GM12873 (cell line): Measurements from ENCODE around the gene CHAD.

ENCODE experiments used
- TF ChIP-seq, protein P1 (sequence below): IDR thresholded peaks from 2 replicates; pipeline ENCODE4 v1.5.1; 2012; ENCODE audit warnings: low read depth, mild to moderate bottlenecking, moderate library complexity, low read length, control low read depth; ENCODE audit not compliant: insufficient read depth; ENCODE audit errors: missing control alignments

The CHAD gene

DNA sequence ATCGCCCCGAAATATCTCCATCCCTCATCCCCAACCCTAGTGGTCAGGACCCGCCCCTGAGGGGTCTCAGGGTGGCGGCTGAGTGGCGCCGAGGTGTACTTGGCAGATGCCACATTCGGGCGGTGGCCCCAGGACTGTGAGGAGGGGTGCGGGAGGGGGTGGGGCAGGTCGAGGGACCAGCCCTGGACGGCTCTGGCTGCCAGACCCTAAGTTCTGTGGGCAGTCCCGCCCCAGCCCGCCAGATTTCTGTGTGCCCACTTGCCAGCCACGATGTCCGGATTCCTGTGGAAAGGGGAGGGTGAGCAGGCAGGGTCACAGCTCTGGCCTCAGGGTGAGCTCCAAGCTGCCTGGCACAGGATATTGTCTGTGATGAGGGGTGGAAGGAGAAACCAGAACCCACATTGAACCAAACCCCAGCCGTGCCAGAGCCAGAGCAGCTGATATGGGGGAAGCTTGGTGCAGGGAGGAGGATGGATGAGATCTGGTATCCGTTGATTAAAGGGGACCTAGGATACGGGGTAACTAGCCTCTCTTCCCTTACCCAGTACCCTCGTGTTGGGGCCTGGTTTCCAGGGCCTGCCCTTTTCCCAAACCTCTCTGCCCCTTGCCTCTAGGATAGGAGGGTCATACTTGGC, 1.1 kb upstream of the CHAD start:
- TF ChIP-seq, protein P1, sequence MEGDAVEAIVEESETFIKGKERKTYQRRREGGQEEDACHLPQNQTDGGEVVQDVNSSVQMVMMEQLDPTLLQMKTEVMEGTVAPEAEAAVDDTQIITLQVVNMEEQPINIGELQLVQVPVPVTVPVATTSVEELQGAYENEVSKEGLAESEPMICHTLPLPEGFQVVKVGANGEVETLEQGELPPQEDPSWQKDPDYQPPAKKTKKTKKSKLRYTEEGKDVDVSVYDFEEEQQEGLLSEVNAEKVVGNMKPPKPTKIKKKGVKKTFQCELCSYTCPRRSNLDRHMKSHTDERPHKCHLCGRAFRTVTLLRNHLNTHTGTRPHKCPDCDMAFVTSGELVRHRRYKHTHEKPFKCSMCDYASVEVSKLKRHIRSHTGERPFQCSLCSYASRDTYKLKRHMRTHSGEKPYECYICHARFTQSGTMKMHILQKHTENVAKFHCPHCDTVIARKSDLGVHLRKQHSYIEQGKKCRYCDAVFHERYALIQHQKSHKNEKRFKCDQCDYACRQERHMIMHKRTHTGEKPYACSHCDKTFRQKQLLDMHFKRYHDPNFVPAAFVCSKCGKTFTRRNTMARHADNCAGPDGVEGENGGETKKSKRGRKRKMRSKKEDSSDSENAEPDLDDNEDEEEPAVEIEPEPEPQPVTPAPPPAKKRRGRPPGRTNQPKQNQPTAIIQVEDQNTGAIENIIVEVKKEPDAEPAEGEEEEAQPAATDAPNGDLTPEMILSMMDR: no peak

DNA sequence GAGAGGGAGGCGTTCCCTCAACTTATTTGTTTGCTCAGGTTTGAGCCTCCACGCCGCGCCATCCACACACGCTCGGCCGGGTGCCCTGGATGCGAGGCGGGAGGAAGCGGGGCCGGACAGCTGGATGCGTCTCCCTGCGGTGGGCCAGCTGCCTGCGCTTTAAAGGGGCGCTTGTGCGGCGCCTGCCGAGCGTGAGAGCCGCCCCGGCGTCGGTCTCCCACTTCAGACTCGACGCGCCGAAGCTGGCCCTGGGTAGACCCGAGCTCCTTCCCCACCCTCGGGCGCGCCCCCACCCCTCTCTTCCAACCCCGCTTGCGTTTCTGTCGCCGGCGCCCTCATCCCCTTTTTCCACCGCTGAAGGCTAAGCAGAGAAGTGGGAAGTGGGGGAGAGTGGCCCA, 527 bp upstream of the CHAD start:
- TF ChIP-seq, protein P1: no peak

DNA sequence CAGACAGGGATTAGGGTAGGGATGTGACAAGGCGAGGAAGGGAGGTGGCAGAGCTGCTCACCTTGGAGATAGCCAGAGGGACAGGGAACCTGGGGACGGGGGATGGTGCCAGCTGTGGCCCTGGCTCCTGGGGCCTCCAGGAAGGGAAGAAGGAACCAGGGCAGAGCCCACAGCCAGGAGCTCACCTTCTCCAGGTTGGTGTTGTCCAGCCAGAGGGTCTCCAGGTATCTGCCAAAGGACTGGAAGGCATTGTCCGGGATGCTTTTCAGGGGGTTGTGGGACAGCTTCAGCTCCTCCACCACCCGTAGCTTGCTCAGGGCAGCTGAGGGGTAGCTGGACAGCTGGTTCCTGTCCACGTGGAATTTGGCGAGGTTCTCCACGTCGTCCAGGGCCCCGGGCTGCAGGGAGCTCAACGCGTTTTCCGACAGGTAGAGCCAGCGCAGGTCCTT, 801 bp downstream of the CHAD start:
- TF ChIP-seq, protein P1: no peak

DNA sequence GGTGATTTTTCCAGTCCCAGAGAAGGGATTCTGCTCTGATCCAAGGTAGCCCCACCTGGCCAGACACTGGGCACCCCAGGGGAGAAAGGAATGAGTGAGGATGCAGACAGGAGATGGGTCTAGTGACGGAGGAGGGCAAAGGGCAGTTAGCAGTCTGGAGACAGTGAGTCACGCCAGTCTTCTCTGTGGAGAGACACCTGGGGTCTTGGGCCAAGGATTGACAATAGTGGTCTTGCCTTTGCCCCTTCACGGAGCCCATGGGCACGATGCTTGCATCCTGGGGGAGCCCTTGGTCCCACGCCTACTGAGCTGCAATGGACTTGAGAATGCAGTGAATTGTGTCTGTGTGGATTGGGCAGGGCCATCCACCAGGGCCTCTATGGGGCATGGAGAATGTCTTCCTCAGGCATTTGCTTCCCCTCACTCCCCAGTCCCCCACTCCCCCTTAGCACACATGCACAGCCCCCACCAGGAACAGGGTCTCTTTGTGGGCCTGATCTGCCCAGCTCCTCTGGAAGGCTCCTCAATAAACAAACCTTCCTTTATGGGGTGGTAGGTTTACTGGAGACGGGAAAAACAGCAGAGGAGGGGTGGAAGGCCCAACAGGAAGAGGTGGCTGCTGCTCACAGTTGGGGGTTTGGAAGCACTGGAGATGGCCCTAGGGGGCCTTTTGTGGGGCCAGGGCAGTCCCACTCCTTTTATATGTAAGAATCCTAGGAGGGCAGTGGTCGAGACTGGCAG, 1.4 kb downstream of the CHAD start:
- TF ChIP-seq, protein P1: no peak

DNA sequence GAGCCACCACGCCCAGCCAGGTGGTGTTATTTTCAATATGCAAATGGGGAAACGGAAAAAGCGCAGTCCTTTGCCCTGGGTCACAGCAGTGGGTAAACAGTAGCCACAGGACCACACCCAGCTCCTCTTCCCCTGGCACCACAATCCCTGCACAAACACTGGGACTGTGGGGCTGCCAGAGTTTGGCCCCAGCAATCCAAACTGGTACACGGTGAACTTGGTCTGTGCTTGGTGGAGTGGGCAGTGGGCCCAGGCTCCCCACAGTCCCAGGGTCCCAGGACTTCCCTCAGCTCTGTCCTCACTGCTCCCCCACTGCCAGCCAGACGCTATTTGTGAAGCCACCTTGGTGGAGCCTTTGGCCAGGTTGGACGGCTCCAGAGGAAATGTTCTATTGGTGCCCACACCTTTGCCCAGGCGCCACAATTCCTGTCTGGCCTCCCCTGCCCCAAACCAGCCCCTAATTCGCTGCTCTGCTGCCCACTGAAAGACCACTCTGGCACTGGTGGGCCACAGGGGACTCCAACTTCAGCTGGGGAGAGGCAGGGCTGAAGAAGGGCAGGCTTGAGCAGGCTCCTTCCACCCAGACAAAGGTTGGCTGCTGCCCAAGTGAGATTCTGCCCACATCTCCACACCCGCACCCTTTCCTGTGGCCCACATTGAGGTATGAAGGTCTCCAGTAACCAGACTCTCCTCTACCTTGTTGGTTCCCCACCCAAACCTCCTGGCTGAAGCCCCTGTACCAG, 2.1 kb downstream of the CHAD start:
- TF ChIP-seq, protein P1: no peak

DNA sequence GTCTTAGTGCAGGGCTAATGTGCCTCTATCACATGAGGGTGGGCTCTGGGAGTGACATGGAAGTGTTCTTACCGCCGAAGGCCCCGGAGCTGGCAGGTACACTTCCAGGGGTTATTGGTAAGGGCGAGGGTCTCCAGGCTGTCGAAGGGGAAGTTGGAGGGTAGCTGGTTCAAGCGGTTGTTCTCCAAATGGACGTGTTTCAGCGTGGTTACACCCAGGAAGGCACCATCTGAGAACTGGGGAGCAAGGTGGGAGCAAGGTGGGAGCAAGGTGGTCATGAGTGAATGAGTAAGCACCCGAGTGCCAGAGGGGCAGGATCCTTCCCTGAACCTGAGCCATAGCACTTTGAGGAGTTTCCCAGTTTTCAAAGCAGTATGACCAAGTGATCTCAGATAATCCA, 3.0 kb downstream of the CHAD start:
- TF ChIP-seq, protein P1: no peak

DNA sequence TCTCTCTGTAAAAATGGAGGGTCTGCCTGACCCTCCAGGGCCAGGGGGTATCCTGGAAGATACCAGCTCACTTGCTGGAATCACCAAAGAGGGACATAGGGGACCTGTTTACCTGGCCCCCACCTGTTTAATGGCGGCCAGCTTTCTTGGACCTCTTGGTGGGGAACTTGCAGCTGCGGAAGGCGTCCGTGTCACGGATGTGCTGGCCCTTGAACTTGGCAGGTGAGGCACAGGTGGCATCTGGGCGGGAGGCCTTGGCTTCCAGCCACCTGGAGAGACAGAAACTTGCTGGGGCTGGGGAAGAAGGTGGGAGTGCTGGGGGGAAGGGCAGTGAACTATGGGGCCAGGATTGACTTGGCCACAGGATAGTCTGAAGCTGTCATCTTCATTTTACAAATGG, 3.5 kb downstream of the CHAD start:
- TF ChIP-seq, protein P1: no peak
